ENCODE measurements around the gene BCR.

Gene BCR

GRCh38 chr22:23157560-23158515, 22.5 kb upstream of the BCR start:
- no peak for DNase-seq (ENCODE audit: low read depth)
- no peak overlapping the region for H3K4me3 ChIP-seq (ENCODE audit: low read depth, low read length)
- no peak for TF ChIP-seq CTCF (IDR thresholded peaks at IDR 0.05; ENCODE audit: control insufficient read depth, extremely low read depth, insufficient read depth)

GRCh38 chr22:23158516-23159290, 21.6 kb upstream of the BCR start:
- no peak overlapping the region for H3K4me3 ChIP-seq (ENCODE audit: low read depth, low read length)
- TF ChIP-seq CTCF (IDR thresholded peaks at IDR 0.05; ENCODE audit: control insufficient read depth, extremely low read depth, insufficient read depth), result no peak
- DNase-seq (ENCODE audit: low read depth), result no peak

GRCh38 chr22:23159291-23159630, 21.0 kb upstream of the BCR start:
- DNase-seq (ENCODE audit: low read depth), result no peak
- no peak for TF ChIP-seq CTCF (IDR thresholded peaks at IDR 0.05; ENCODE audit: control insufficient read depth, extremely low read depth, insufficient read depth)
- H3K4me3 ChIP-seq (ENCODE audit: low read depth, low read length), result no peak overlapping the region

GRCh38 chr22:23161029-23161428, 19.3 kb upstream of the BCR start:
- no peak overlapping the region for H3K4me3 ChIP-seq (ENCODE audit: low read depth, low read length)
- TF ChIP-seq CTCF (IDR thresholded peaks at IDR 0.05; ENCODE audit: control insufficient read depth, extremely low read depth, insufficient read depth), result no peak
- no peak for DNase-seq (ENCODE audit: low read depth)

- DNase-seq (ENCODE audit: low read depth), result no peak
- no peak for TF ChIP-seq CTCF (IDR thresholded peaks at IDR 0.05; ENCODE audit: control insufficient read depth, extremely low read depth, insufficient read depth)
- no peak overlapping the region for H3K4me3 ChIP-seq (ENCODE audit: low read depth, low read length)
Observed at GRCh38 chr22:23161574-23161973, 18.7 kb upstream of the BCR start.

- peak; percentile 96 for DNase-seq (ENCODE audit: low read depth)
- TF ChIP-seq CTCF (IDR thresholded peaks at IDR 0.05; ENCODE audit: control insufficient read depth, extremely low read depth, insufficient read depth), result no peak
- no peak overlapping the region for H3K4me3 ChIP-seq (ENCODE audit: low read depth, low read length)
Observed at GRCh38 chr22:23163665-23164064, 16.6 kb upstream of the BCR start.

Data from LNCaP clone FGC (cell line).